HG03066 (cell line): ENCODE measurements around the gene AGAP1.

ENCODE experiments used
- ATAC-seq: cut with Tn5 transposase; IDR thresholded peaks from one replicate; pipeline ENCODE4 v1.9.1; 2021; ENCODE audit warnings: low read depth; ENCODE audit not compliant: unreplicated experiment

The AGAP1 gene

GRCh38 chr2:235485362-235485761 is 8.5 kb upstream of the AGAP1 start:
- ATAC-seq, result no peak

- ATAC-seq, result no peak
Observed at GRCh38 chr2:235486729-235487128, 7.1 kb upstream of the AGAP1 start.

GRCh38 chr2:235489897-235490296 is 3.9 kb upstream of the AGAP1 start:
- ATAC-seq, result no peak

DNA sequence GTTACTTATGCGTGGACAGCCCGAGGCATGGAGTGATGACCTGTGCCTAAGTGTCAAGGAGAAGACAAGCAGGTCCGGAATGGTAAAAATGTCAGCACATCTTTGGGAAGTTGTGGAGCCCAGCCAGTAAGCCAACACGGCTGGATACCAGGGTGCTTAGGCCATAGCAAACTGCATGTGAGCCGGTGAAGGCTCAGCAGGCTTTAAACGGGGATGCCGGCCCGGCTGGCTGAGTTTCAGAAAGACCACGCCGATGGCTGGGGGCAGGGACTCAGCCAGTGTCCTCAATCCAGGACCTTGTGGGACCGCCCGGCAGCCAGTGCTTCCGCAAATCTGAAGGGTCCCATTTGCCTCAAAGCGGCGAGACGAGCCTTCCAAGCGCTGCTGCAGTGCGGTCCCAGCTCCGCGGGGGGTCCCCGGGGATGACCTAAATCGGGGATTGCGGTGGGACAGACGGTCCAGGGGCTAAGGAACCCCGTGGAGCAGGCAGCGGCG is 946 bp upstream of the AGAP1 start:
- no peak for ATAC-seq

DNA sequence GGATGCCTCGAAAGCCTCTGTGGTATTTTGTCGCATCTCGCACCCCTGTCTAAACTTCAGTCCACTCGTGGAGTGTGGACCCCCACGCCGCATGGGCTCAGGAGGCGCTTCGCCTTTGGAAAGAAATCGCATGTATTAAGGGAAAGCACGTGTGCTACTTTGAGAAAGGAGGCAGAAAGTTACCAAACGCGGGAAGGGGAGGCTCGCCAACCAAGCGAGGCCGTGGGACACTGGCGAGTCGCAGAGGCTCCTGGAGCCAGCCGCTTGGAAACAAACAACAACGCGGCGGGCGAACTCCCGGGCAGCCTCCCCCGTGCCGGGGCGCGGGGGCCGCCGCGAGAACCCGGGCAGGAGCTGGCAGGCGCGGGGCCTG is 455 bp upstream of the AGAP1 start:
- no peak for ATAC-seq

GRCh38 chr2:235494716-235495372 is 1.0 kb downstream of the AGAP1 start:
- no peak for ATAC-seq

DNA sequence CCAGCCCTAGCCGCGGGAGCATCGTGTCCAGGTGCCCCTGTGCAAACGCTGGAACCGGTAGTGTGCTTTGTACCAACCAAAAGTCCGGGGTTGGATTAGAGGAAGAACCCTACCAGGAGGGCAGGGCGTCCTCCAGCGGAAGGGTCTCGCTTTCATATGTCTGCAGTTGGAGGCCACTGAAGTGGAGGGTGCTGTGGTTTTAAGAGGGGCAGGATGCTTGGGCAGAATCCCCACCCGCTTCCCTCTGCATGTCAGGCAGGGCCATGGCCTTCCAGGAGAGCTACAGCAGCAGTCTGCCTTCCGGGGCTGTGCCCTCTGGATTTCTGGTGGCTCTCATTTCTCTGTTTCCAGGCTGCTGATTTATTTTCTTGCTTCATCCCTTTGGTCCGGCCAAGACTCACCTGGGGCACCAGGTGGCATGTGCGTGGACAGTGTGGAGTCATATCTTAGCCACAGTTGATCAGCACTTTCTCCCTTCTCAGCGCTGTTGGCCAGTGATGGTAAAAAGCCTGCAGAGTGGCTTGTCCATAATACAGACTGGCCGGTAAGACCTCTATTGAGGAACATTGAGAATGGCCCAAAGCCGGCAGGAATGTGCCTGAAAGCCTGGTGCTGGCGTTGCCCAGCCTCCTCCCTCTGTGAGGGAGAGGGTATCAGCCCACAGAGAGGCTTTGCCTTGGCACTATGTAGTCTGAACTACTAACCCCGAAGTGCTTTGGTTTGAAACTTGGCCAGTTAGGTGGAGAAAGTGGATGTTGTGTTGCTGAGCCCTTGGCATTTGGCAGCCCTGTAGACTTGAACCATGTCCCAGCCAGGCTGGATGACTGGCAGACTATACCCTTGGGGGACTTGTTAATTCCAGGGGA is 1.8 kb downstream of the AGAP1 start:
- no peak for ATAC-seq

- no peak for ATAC-seq
Observed at GRCh38 chr2:235496239-235496621, 2.4 kb downstream of the AGAP1 start.

DNA sequence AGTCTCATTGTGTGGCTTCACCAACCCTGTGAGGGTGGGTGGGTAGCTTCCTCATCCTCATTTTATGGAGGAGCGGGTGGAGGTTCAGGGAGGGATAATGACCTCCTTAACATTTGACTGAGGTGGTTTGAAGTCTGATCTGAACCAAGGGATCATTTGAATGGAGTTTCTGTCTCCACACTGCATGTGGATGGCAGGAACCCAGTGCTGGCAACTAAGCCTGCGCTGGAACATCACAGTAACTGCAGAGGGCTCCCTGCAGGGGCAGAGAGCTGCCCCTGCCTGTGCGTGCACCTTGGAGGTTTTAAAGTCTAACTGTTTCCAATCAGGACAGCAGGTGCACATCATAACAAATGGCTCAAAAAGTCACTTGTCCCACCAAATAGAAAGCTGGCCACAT is 3.3 kb downstream of the AGAP1 start:
- ATAC-seq, result no peak

DNA sequence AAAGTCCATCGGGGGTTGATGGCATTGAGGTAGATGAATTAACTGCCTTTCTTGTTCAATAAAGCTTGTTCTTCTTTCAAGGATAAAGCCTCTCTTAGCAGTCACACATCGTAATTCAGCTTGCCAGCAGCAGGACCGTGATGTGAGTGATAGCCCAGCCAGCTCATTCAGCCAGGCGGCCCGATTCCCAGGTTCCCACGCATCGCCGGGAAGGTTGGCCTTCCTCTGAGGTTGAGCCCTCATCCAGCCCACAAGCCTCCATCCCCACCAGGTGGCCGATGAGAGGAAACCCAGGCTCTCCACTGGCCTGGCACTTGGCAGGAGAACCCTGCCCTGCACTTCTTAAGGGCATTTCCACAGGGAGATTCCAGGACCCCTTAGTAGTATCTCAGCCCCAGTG is 4.7 kb downstream of the AGAP1 start:
- no peak for ATAC-seq

DNA sequence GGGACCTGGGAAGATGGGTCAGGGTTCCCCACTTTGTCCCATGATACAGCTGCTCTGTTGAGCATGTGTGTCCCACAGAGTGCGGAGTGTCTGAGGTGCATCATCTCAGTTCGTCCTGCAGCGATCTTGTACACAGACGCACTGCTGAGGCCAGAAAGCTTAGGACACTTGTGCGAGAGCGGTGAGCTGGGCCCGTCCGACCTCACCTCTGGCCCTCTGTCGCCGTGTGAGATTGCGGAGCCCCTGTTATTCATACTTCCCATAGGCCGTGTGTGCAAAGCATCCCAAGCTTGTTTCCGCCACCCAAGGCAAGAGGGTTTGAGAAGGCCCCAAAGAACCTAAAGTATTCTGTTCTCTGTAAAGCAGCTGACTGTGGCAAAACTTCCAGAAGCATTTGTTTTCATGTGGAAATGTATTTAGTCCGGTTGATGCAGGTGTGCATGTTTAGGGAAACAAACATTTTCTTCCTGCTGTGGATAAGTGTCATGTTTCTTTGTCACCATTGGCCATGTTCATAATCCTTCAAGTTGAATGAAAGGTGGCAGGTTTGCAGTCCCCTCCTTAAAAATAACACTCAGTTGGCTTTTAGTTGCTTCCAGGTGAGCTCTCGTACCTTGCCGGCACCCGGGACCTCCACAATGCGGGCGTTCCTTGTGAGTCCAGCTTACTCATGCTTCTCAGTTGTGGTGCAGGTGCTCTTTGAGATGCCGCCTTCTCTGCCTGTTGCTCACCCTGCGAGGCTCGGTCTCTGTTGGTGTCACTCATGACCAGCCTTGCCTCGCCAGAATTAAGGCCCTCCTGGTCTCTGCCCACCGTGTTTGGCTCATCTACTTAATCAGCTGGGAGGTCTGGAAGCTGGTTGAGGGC is 5.3 kb downstream of the AGAP1 start:
- no peak for ATAC-seq

- no peak for ATAC-seq
Observed at GRCh38 chr2:235500110-235500760, 6.4 kb downstream of the AGAP1 start.

GRCh38 chr2:235500761-235501672 is 7.2 kb downstream of the AGAP1 start:
- ATAC-seq, result no peak

DNA sequence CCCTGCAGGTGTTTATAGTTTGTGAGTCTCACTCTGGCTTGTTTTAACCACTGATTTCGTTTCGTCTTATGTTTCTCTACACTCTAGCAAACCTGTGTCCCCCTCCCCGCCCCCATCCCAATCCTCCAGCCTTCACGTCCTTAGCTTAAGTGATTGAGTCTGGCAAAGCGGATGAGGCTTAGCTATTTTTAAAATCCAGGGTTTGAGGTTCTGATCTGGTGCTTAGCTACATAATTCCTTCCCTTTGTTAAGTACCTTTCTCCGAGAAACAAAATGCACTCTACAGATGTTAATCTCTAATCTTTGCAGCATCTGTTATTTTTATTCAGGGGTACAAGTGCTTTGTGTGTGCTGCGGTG is 7.8 kb downstream of the AGAP1 start:
- ATAC-seq, result no peak

DNA sequence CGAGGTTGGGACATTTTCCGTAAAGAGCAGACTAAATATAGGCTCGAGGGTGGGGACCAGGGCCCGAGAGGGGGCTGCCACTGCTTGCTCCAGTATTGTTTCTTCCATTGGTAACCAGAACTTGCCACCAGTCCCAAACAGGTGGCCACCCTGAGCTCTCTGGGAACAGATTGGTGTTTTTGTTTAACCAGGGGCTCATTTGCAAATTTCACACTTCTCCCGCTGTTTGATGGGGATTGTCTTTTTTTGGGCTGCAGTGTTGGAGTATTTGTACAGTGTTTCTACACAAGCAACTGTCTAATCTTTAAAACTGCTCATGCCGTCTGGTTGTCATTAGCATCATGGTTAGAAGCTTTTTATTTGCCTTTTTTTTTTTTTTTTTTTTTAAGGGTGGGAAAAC is 8.5 kb downstream of the AGAP1 start:
- no peak for ATAC-seq

GRCh38 chr2:235504441-235505180 is 10.8 kb downstream of the AGAP1 start:
- ATAC-seq, result no peak

GRCh38 chr2:235505181-235505741 is 11.4 kb downstream of the AGAP1 start:
- no peak for ATAC-seq

DNA sequence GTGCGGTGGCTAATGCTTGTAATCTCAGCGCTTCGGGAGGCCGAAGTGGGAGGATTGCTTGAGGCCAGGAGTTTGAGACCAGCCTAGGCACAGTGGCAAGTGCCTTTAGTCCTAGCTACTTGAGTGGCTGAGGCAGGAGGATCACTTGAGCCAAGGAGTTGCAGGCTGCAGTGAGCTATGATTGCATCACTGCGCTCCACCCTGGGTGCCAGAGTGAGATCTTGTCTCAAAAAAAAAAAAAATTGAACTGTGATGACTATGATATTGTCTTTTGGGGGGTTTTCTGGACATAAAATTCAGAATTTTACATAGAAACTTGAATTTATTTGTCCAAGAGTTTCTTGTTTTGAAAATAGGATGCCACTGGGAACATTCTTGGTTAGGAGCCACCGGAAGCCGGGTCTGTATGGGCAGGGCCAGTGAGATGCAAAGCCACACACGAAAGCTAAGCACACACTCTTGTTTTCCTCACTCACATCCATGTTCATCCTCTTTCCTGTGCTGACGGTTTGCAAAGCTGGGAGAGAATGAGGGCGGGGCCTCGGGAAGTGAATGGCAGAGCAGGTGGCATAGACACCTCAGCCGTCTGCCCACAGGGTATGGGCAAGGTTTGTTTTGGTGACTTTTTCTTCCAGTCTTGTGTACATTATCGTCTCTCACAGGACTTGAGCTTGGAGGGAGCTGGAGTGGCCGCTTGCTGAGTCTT is 12.6 kb downstream of the AGAP1 start:
- ATAC-seq, result no peak
